Erythroblast (primary cell): Measurements from ENCODE around the gene CFAP119.
A peak's percentile ranks its signal among the peaks of the same experiment; 100 is the strongest.
"Not testable (repeated sequence)": the region's sequence is repeated elsewhere in the genome, so short reads cannot be mapped to it uniquely, and the experiment has no call there.

ENCODE experiments used
- DNase-seq, 2 experiments: peaks; one replicate each; lab custom pipeline; 2025; lab: John Stamatoyannopoulos, UW
- GATA1 ChIP-seq: IDR thresholded peaks from 2 replicates; pipeline ENCODE4 v1.6.1; 2011; ENCODE audit warnings: low read depth, mild to moderate bottlenecking, control low read depth, low read length, moderate library complexity
- POLR2A ChIP-seq: IDR thresholded peaks from 2 replicates; pipeline ENCODE4 v1.6.1; 2011; ENCODE audit warnings: mild to moderate bottlenecking, low read length

Gene CFAP119

DNA sequence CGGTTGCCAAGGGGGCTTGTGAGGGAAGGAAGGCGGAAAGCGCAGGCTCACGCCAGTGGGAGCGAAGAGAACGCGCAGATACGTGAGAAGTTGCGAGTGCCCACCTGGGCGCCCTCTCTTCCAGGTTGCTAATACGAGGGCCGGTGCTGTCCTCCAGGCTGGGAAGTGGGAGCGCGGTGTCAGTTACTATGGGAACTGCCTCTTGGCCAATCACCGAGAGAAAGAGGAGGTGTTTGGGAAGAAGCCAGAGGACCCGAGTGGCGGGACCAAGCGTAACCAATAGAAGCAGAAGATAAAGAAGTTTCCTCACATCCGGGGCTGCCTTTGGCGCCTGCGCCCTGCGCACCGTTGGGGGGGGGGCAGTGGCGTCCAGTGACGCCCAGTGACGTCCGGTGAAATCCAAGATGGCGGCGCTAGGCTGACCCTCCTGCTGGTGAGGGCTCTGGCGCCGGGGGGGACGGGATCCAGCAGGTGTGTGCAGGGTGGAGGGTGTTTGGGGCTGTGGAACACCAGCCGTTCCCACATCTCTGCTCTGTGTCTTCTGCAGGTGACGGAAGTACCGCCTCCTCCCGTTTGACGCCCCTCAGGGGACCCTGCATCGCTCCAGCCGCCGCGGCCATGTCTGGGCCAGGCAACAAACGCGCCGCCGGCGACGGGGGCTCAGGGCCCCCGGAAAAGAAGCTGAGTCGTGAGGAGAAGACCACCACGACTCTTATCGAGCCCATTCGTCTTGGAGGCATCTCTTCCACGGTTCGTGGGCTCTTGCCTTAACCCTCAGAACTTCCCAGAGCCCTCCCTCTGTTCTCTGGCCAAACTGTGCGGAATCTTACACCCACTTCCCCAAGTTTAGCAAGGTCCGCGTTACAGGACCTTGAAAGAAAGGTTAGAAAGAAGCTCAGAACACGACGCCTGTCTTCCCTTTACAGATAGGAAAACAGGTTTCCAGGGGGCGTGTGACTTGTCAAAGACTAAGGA, at the start of gene CFAP119, which contains the start of gene RNF40:
TSS of gene CFAP119 (minus strand) at position 135 of the 975 bp plus-strand sequence. CDS start 314 bp downstream, outside the sequence.
TSS of gene RNF40 (plus strand) at position 395 of the 975 bp plus-strand sequence. CDS start at position 619, 224 bp downstream.
- DNase-seq: peak; percentile 98
- TF ChIP-seq POLR2A: peak; percentile 89
- no peak for TF ChIP-seq GATA1

DNA sequence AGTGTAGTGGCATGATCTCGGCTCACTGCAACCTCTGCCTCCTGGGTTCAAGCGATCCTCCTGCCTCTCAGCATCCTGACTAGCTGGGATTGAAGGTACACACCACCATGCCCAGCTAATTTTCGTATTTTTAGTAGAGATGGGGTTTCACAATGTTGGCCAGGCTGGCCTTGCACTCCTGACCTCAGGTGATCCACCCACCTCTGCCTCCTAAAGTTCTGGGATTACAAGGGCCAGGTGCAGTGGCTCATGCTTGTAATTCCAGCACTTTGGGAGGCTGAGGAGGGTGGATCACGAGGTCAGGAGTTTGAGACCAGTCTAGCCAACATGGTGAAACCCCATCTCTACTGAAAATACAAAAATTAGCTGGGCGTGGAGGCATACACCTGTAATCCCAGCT, 47.8 kb upstream of the CFAP119 start:
- not testable (repeated sequence) for DNase-seq

DNA sequence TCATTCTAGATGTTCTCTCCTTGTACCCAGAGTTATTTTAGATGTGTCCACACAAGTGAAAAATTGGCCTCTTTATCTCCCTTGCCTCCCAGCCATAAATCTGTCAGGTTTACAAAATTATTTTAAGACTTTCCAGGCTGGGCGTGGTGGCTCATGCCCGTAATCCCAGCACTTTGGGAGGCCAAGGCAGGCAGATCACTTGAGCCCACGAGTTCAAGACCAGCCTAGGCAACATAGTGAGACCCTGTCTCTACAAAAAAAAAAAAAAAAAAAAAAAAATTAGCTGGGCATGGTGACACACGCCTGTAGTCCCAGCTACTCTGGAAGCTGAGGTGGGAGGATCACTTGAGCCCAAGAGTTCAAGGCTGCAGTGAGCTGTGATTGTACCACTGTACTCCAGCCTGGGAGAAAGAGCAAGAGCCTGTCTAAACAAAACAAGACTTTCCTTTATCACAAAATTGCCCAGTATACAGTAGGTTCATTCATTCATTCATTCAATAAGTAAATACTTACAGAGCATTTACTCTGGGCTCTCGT, 47.1 kb upstream of the CFAP119 start:
- DNase-seq: not testable (repeated sequence)

GRCh38 chr16:30808146-30808545, 46.3 kb upstream of the CFAP119 start:
- no peak for DNase-seq
- no peak for TF ChIP-seq POLR2A
- no peak for TF ChIP-seq GATA1

DNA sequence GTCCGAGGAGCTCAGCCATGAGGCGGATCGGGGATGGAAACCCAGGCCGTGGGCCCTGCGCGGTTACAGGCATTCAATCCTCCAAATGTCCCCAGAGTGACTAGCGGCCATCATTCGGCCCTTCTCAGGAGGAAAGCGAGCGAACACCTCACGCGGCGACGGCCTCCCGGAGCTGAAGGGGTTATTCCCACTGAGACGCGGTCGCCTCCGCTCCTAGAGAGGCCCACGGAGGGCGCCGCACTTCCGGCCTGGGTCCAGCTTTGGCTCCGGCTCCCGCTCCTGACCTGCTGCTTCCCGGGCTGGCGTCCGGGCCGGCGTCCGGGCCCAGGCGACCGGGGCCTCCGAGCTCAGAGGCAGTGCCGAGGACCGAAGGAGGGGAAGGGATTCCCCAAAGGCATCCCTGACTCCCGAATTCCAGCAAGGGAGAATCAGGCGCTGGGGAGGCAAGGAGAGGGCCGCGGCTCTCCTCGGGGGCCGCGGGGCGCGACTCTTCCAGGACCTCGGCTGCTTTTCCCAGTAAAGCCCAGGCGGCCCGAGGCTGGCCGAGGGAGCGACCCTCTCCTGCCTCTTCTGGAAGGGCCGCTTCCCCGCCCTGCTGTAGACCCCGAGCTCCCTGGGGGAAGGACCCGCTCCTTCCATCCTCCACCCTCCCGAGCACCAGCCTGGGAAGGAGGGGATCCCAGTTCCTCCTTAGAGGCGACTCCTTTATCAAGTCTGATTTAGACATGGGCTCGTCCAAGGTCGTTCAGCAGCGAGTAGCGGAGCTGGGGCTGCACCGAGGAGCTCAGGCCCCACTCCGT, 43.7 kb upstream of the CFAP119 start:
- peak; percentile 78 for DNase-seq
- peak; percentile 60 for TF ChIP-seq POLR2A
- TF ChIP-seq GATA1: no peak

DNA sequence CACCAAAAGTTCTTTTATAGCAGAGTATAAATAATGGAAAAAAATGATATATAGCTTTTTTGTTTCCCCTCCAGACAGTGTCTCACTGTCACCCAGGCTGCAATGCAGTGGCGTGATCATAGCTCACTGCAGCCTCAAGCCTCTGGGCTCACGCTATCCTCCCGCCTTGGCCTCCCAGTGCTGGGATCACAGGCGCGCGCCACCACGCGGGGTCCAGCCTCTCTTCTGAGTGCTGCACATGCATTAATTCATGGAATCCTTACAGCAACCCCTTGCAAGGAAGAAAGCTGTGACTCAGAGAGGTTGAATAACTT, 43.2 kb upstream of the CFAP119 start:
- no peak for TF ChIP-seq GATA1
- no peak for TF ChIP-seq POLR2A
- no peak for DNase-seq

GRCh38 chr16:30802936-30803335, 41.1 kb upstream of the CFAP119 start:
- no peak for DNase-seq

DNA sequence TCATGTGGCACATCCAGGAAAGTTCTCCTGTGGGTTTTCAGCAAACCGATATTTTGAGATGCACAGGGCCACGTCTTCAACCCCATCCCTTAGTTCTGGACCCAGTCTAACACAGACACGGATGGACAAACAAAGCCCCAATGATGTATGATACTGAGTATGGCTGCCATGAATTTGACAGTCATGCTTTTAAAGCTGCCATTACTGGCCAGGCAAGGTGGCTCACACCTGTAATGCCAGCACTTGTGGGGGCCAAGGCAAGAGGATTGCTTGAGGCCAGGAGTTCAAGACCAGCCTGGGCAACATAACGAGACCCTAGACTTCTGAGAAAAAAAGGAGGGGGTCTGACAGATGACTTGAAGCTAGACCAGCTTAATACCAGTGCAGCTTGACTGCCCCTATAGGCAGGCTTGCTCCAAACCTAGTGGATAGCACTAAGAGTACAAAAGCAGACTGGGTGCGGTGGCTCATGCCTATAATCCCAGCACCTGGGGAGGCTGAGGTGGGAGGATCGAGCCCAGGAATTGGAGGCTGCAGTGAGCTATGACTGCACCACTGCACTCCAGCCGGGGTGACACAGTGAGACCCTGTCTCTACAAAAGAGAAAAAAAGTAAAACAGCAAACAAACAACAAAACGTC, 35.9 kb upstream of the CFAP119 start:
- no peak for DNase-seq
- TF ChIP-seq GATA1 (no peak), POLR2A (no peak)

More at GRCh38 chr16:30802936-30803335, 41.1 kb upstream of the CFAP119 start:
- TF ChIP-seq GATA1 (no peak), POLR2A (no peak)

DNA sequence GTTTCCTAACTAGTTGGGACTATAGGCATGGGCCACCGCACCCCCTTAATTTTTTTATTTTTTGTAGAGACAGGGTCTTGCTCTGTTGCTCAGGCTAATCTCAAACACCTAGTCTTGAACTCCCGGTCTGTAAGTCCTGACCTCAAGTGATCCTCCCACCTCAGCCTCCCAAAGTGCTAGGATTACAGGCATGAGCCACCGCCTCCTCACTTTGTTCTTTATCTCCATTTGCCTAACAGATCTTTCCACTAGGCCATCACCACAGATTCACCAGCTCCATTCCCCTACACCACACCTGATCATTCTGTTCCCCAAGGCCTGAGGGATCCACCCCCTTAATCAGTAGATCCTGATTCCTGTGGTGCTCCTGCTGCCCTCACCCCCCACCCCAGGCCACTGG, 32.8 kb upstream of the CFAP119 start:
- TF ChIP-seq POLR2A (no peak), GATA1 (no peak)
- DNase-seq: no peak

DNA sequence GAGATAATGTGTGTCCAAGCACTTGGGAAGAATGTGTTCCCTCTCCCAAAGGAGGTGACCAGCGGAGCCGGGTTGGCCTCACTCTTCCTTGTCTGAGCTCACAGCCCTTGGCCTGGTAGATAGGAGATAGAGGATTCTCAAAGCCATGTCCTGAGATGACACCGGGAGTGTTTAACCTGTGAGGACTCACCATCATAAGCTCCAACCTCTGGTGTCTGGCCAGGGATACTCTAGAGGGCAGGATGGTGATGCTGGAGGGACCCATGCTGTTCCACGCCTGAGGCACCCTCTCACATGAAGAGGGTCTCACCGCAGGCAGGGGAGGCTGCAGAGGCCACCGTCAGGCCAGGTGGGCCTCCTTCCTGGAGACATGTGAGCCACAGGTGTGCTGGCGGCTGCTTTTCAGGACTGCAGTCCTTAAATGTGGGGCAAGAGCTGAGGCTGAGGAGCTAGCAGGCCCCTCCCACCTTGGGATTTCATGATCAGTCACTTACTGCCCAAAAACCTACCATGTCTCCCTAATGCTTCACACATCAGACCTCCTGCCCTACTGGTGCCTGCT, 31.7 kb upstream of the CFAP119 start:
- TF ChIP-seq GATA1 (no peak), POLR2A (no peak)
- no peak for DNase-seq

DNA sequence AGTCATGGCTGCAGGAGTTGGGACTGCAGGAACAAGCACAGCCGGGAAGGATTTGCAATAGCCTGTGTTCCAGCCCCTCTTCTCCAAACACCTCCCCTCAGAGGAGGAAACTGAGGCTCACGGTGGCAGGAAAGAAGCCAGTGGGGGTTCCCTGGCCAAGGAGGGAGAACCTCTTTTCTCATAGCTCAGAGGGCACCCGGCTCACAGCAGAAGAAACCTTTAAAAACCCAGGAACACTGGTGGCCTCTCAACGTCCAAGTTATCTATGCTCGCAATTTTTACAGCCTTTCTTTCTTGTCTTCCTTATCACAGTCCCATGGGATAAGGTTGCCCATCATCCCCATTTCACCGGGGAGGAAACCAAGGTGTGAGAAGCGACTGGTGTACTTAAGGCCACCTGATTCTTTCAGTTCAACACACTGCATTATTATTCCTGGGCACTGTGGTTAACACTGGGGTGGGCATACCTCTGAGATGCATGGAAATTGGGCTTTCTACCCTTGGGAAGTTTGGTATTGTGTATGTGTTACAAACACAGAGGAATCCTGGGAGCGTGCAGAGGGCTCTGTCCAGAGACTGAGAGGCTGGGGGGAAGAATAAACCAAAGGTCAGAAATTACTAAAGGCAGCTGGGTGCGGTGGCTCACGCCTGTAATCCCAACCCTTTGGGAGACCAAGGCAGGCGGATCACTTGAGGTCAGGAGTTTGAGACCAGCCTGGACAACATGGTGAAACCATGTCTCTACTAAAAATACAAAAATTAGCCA, 25.9 kb upstream of the CFAP119 start:
- DNase-seq: no peak
- TF ChIP-seq GATA1: no peak
- no peak for TF ChIP-seq POLR2A

- DNase-seq: peak in 1 of 2 experiments; percentile 66
- TF ChIP-seq GATA1 (no peak), POLR2A (no peak)
Observed at GRCh38 chr16:30786936-30787612, 25.2 kb upstream of the CFAP119 start, which contains the start of gene ZNF629. TSS of gene ZNF629 (minus strand) at chr16:30787205. CDS start at chr16:30784482, 2,723 bp downstream.
